SKM-1 (cell line): ENCODE results near the gene CHAF1A.
A peak's percentile ranks its signal among the peaks of the same experiment; 100 is the strongest.

Experiments used
- DNase-seq: peaks from one replicate; lab custom pipeline; 2025; ENCODE audit not compliant: unreplicated experiment; lab: John Stamatoyannopoulos, UW

CHAF1A gene

DNA sequence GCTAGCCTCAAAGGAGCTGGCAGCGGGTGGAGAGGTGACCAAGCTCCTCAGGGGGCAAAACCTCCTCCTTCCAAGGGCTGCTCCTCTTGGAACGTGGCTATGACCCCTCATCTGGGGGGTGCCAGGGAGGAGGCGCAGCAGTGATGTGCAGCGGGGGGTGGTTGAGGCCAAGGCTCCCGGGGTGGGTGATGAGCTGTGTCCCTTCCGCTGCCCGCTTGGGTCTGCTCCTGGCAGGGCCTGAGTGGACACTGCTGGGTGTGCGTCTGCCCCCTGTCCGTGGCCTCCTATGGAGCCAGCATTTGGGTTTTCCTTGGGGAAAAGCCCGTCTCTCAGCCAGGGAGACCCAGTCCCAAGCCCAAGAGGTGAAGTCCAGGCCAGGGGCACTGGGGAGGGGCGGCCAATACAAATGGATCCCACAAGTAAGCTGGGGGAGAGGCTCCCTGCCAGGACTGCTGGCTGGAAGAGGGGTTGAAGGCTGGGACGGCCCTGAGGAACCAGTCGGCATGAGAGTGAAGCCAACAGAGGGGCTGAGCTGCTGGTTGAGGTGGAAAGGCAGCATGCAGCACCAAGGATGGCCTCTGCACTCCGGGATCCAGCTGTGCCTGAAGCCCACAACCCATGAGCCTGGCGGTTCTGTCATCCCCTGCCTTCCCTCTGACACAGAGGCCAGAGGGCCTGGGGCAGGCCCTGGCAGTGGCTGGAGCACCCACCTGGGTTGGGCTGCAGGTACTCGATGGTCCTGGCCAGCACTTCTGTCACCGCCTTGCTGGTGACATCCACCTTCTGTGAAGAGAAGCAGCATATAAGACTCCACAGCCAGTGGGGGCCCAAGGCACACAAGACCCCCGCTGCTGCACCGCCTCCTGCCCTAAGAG is 36.4 kb upstream of the CHAF1A start:
- DNase-seq: no peak

GRCh38 chr19:4366666-4367335 is 35.6 kb upstream of the CHAF1A start:
- no peak for DNase-seq

DNA sequence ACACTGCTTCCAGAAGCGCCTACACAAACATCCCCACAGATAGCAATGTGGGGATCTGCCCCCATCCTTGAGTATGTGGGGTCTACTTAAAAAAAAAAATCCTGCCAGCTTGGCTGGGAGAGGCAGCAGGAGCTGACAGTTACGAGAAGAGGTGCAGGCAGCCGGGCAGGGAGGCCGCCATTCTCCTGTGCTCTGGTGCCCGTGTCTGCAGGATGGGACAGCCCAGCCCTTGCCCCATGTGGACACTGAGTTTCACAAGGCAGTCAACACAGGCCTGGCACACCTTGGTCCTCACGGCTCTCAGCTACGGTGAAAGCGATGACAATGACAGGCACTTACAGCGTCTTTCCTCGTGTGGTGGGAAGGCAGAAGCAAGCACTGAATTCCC is 35.1 kb upstream of the CHAF1A start:
- no peak for DNase-seq

GRCh38 chr19:4367781-4368127 is 34.7 kb upstream of the CHAF1A start:
- DNase-seq: no peak

DNA sequence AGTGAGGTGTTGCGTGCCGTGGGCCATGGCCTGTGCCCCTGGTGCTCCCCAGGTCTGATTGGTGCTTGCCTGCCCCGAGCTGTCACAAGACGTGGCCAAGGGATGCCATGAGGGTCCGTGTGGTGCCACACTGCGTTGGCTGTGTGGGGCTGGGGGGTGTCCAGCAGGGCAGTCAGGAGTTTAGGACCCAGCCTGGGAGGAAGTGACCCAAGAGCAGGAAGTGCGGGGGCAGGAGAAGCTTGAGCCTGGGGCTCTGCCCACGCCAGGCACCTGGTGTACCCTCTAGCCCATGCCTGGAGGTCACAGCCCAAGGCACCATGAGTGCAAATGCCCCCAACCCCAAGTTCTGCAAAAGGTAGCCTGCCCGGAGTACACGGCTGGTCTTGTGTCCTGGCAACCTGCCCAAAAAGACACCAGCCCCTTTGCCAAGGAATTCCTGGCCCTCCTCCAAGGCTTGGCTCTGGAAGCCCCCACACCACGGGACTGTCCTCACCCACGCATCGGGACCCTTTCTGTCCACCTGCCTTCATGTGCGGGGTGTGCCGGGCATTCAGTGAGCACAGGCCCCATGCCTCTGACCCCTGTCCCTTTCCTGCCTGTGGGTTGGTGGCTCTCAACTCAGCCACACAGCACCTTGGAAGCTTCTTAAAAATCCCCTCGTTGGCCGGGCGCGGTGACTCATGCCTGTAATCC is 34.2 kb upstream of the CHAF1A start:
- DNase-seq: no peak

- DNase-seq: peak; percentile 28
These were observed 33.1 kb upstream of the CHAF1A start for GRCh38 chr19:4369109-4369887.

DNA sequence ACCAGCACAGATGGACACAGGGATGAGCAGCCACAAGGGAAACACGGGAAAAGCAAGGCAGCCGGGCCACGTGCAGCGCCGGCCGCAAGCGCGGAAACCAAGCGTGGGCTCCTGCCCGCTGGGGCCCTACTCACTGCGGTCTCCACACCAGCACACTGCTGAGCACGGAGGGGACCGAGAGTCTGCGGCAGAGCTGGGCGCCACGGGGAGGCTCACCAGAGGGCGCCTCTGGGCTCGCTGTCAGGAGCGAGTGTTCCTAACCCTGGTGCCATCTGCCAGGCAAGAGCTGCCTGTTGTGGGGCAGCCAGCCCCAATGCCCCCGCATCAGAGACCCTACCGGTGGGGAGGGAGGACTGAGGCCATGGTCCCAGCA is 32.6 kb upstream of the CHAF1A start:
- DNase-seq: no peak

GRCh38 chr19:4370418-4371041 is 31.9 kb upstream of the CHAF1A start:
- no peak for DNase-seq

DNA sequence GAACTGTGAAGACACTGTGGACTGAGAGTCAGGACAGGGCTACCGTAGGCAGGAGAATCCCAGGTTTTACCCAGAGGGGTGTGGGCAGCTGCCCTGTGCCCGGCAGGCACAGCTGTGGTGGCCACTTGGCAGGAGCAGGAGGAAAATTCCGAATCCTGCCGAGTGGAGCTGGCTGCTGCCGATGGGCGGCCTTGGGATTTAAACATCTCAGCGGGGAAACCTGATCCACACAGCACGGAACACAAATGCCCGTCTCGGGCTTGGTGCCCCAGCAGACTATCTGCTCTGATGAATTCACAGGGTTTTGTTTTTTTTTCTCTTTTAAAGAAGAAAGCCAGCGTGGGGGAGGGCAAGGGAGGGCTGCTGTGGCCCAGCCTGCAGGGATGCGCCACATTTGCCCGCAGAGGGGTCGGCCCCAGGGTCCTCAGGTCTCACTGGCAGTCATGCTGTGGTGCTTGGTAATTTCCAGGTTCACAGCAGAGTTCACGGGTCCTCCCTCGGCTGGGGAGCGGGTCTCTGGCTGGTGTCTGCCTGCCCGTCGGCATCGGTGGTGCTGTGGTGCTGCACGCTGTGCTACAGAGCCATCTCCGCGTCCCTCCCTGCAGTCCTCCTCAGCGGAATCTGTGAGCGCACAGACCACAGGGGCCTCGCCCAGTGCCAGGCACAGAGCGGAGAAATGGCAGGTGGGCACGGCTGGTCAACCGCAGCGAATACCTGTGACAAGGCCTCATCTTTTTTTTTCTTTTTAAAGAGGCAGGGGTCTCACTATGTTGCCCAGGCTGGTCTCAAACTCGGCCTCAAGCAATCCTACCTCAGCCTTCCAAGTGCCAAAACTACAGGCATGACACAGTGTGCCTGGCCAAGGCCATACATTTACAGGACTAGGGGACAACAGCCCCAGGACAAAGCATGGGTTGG is 30.9 kb upstream of the CHAF1A start:
- DNase-seq: no peak

DNA sequence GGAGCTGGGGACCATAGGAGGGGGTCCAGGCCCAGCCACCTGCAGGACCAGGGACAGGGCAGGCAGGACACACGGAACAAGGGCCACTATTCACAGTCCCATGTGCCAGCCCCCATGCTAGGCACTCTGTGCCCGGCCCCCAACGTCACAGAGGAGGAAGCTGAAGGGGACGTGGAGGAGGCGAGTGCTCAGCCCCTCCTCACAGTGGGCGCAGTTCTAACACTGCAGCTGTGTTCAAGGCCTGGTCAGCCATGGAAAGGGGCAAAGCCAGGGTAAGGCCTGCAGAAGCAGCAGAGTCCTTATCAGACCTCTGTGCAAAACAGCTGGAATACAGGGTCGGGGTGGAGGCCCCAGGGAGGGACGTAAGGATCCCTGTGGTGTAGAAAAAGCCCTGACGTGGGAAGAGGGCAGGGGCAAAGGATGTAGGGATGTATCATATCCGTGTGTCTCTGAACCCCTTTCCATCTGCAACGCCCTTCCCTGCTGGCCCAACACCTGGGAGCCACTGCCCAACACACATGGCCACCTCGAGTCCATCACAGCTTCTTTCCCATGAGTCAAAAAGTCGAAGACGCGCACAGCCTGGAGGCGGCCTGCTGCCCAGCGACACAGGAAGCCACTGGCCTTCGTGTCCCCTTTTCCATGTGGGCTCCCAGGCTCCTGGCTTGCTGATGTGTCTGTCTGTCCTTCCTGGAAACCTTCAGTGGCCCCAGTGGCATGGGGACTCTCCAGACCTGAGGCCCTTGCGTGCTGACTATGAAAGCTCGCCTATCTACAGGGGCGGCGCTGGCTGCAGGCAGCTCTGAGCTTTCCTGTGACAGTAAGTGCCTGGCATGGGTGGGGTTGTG is 30.1 kb upstream of the CHAF1A start:
- no peak for DNase-seq

GRCh38 chr19:4373013-4373367 is 29.4 kb upstream of the CHAF1A start:
- no peak for DNase-seq

GRCh38 chr19:4373601-4374497 is 28.6 kb upstream of the CHAF1A start:
- no peak for DNase-seq

DNA sequence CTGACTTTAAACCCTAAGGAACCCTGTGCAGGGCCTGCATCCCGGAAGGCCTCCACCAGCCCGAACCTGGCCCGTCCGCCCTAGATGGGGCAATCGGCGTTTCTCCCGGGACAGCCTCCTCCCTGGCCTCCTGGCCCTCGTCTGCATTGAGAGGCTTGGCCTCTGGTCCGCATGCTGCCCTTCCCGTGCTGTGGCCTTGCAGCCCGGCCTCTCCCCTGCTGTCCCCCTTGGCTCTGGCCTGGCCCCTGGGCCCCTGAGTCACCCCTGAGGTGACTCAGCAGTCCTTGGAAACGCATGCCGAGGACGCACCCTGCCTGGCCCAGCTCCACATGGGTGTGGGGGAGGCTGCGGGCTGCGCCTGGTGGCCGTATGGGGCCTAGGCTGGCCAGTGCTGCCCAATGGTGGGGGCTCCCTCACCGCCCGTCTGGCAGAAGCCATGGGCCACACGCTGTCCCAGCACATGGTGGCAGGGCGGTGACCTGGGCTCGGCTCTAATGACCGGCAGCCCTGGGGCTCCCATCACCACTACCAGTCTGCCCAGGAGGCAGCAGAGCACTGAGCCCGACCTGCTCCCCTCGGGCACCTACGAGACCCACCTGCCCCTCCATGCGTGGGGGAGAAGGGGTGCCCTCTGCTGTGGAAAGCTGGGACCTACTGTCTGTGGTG is 27.8 kb upstream of the CHAF1A start:
- DNase-seq: no peak

- no peak for DNase-seq
These were observed 27.0 kb upstream of the CHAF1A start for GRCh38 chr19:4375164-4376027.

- no peak for DNase-seq
These were observed 26.3 kb upstream of the CHAF1A start for GRCh38 chr19:4376028-4376670.

GRCh38 chr19:4376671-4376990 is 25.8 kb upstream of the CHAF1A start:
- DNase-seq: no peak
